ENCODE results near the gene METTL8.

The METTL8 gene, protein sequence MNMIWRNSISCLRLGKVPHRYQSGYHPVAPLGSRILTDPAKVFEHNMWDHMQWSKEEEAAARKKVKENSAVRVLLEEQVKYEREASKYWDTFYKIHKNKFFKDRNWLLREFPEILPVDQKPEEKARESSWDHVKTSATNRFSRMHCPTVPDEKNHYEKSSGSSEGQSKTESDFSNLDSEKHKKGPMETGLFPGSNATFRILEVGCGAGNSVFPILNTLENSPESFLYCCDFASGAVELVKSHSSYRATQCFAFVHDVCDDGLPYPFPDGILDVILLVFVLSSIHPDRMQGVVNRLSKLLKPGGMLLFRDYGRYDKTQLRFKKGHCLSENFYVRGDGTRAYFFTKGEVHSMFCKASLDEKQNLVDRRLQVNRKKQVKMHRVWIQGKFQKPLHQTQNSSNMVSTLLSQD

DNA sequence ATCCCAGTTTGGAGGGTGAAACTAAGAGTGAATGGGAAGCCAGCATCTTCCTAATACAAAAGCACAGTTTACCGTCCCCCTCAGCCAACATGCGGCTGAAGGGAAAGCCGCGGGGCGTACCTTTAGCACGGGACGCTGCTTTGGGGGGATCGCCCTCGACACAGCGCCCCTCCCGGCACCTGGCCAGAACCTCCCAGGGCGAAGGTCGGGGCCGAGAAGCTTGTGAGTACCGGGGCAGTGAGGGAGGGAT is at the start of gene METTL8:
Gene METTL8, minus strand, starts transcription at position 228 of the 250 bp plus-strand sequence. CDS start 41,805 bp downstream, outside the sequence.
- Histone ChIP-seq H3K27ac (ENCODE audit: poor library complexity, severe bottlenecking) (peak within 1 kb of the TSS; percentile 83), H3K4me1 (ENCODE audit: insufficient read depth, poor library complexity, severe bottlenecking) (peaks cover 12% of the 10 kb centered on the region), H3K9me3 (ENCODE audit: severe bottlenecking) (peaks cover 2% of the 10 kb centered on the region), H3K36me3 (ENCODE audit: low read depth) (peaks cover 30% of the 10 kb centered on the region), H3K4me3 (ENCODE audit: severe bottlenecking) (peak within 1 kb of the TSS; percentile 46), H3K27me3 (ENCODE audit: insufficient read depth, poor library complexity, severe bottlenecking) (no peaks in the 10 kb centered on the region)
- TF ChIP-seq, protein P1, sequence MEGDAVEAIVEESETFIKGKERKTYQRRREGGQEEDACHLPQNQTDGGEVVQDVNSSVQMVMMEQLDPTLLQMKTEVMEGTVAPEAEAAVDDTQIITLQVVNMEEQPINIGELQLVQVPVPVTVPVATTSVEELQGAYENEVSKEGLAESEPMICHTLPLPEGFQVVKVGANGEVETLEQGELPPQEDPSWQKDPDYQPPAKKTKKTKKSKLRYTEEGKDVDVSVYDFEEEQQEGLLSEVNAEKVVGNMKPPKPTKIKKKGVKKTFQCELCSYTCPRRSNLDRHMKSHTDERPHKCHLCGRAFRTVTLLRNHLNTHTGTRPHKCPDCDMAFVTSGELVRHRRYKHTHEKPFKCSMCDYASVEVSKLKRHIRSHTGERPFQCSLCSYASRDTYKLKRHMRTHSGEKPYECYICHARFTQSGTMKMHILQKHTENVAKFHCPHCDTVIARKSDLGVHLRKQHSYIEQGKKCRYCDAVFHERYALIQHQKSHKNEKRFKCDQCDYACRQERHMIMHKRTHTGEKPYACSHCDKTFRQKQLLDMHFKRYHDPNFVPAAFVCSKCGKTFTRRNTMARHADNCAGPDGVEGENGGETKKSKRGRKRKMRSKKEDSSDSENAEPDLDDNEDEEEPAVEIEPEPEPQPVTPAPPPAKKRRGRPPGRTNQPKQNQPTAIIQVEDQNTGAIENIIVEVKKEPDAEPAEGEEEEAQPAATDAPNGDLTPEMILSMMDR (IDR thresholded peaks at IDR 0.05; ENCODE audit: poor library complexity, severe bottlenecking): peak; percentile 76
- no peak for DNase-seq (ENCODE audit: low spot score)
- ATAC-seq (ENCODE audit: low read depth): no peak

DNA sequence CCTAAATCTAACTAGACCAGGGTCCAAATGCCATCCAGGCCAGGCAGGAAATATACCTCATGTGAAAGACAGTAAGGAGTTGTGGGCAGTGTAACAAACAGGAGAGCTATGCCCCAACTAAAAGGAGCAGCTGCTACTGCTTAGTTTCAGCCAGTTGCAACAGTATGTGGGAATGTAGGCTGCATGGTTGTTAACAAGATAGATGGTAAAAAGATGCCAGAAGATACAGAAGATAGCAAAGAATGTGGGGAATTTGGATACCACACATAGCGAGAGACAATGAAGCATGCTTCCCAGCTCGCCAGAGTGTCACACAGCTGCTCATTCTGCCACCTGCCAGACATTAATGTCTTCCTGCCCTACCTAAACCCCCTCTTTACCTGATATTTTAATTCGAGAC is 49.1 kb upstream of the METTL8 start:
- DNase-seq (ENCODE audit: low spot score): no peak

DNA sequence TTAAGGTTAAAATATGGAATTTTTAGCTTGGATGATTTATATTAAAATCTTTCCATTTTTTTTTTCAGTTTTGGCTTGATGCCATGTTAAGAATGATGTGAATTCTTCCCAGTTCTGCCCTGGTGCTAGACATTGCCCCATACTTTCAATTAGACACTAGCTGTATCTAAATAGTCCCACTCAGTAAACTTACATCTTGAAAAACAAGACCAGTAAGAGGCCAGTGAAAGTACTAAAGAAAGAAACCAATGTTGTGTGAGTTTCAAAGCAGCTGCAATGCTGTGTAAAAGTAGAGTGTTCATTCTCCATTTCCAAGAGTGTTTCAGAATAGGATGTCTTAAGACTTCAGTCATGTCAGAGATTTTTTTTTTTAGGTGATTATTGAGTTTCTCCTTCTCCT is 48.5 kb upstream of the METTL8 start:
- TF ChIP-seq, protein P1 (IDR thresholded peaks at IDR 0.05; ENCODE audit: poor library complexity, severe bottlenecking): no peak
- Histone ChIP-seq H3K27ac (ENCODE audit: poor library complexity, severe bottlenecking) (no peak overlapping the region), H3K27me3 (ENCODE audit: insufficient read depth, poor library complexity, severe bottlenecking) (no peaks in the 10 kb centered on the region), H3K4me3 (ENCODE audit: severe bottlenecking) (no peak overlapping the region), H3K9me3 (ENCODE audit: severe bottlenecking) (peaks cover 2% of the 10 kb centered on the region), H3K36me3 (ENCODE audit: low read depth) (peaks cover 35% of the 10 kb centered on the region), H3K4me1 (ENCODE audit: insufficient read depth, poor library complexity, severe bottlenecking) (no peaks in the 10 kb centered on the region)
- ATAC-seq (ENCODE audit: low read depth) (no peak), DNase-seq (ENCODE audit: low spot score) (no peak)

More for the DNA sequence above, 49.1 kb upstream of the METTL8 start:
- H3K36me3 ChIP-seq (ENCODE audit: low read depth): peaks cover 33% of the 10 kb centered on the region
- peaks cover 2% of the 10 kb centered on the region for H3K9me3 ChIP-seq (ENCODE audit: severe bottlenecking)
- TF ChIP-seq, protein P1 (IDR thresholded peaks at IDR 0.05; ENCODE audit: poor library complexity, severe bottlenecking): no peak
- H3K4me3 ChIP-seq (ENCODE audit: severe bottlenecking): no peak overlapping the region
- no peak for ATAC-seq (ENCODE audit: low read depth)
- H3K4me1 ChIP-seq (ENCODE audit: insufficient read depth, poor library complexity, severe bottlenecking): no peaks in the 10 kb centered on the region
- H3K27me3 ChIP-seq (ENCODE audit: insufficient read depth, poor library complexity, severe bottlenecking): no peaks in the 10 kb centered on the region
- H3K27ac ChIP-seq (ENCODE audit: poor library complexity, severe bottlenecking): no peak overlapping the region

DNA sequence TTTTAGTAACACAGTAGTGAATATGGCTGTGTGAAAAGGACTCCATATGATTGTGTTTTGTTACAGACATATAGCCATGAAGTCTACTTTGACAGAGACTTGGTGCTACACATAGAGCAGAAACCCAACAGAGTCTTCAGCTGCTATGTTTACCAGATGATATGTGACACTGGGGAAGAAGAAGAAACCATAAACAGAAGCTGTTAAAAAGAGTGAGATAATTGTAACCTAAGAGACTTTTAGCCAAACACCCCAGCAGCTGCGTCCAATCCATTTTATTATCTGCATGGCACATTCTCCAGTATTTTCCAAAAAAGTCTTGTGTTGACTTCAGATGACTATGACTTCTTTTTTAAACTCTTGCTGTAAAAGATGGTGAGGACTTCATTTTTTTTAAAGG is 47.1 kb upstream of the METTL8 start:
- Histone ChIP-seq H3K4me1 (ENCODE audit: insufficient read depth, poor library complexity, severe bottlenecking) (no peaks in the 10 kb centered on the region), H3K4me3 (ENCODE audit: severe bottlenecking) (no peak overlapping the region), H3K27ac (ENCODE audit: poor library complexity, severe bottlenecking) (no peak overlapping the region), H3K27me3 (ENCODE audit: insufficient read depth, poor library complexity, severe bottlenecking) (no peaks in the 10 kb centered on the region), H3K36me3 (ENCODE audit: low read depth) (peaks cover 49% of the 10 kb centered on the region), H3K9me3 (ENCODE audit: severe bottlenecking) (peaks cover 2% of the 10 kb centered on the region)
- TF ChIP-seq, protein P1 (IDR thresholded peaks at IDR 0.05; ENCODE audit: poor library complexity, severe bottlenecking): no peak
- no peak for ATAC-seq (ENCODE audit: low read depth)
- DNase-seq (ENCODE audit: low spot score): no peak

DNA sequence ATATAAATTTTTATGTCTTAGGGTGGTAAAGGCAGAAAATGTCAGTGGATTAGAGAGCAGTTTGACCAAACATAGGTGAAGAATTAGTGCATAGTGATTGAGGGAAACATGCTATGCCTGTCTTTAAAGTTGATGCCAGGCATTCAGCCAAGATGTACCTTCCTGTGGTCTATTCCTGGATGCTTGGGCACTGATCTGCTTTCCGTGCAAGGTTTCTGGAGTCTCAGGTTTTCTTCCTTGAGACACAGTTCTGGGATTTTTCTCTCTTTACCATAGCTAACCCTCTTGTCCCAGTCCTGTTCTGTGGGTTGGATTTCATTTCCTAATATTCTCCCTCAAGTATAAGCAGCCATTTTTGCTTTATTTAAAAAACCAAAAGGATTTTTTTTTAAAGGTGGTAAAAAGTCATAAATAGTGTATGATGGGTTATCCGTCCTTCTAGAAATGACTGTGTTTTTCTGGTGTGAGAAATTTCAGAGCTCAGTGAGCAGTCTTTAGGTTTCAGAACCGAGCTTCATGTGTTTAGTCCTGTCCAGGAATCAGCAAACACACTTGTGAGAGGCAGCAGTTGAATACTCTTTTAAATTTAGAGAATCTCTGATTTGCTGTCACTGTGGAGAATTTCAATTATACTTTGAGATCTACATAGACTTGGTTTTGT is 45.5 kb upstream of the METTL8 start:
- H3K9me3 ChIP-seq (ENCODE audit: severe bottlenecking): peaks cover 2% of the 10 kb centered on the region
- TF ChIP-seq, protein P1 (IDR thresholded peaks at IDR 0.05; ENCODE audit: poor library complexity, severe bottlenecking): no peak
- H3K4me3 ChIP-seq (ENCODE audit: severe bottlenecking): no peak overlapping the region
- H3K36me3 ChIP-seq (ENCODE audit: low read depth): peaks cover 61% of the 10 kb centered on the region
- no peaks in the 10 kb centered on the region for H3K4me1 ChIP-seq (ENCODE audit: insufficient read depth, poor library complexity, severe bottlenecking)
- DNase-seq (ENCODE audit: low spot score): no peak
- no peak for ATAC-seq (ENCODE audit: low read depth)
- H3K27me3 ChIP-seq (ENCODE audit: insufficient read depth, poor library complexity, severe bottlenecking): no peaks in the 10 kb centered on the region
- H3K27ac ChIP-seq (ENCODE audit: poor library complexity, severe bottlenecking): no peak overlapping the region
